SH-SY5Y (cell line): ENCODE results near the gene RFTN1.

Experiments used
- GATA2 ChIP-seq: IDR thresholded peaks from 2 replicates; pipeline ENCODE4 v1.6.1; 2011; ENCODE audit warnings: mild to moderate bottlenecking, low read depth, low read length
- GATA3 ChIP-seq: IDR thresholded peaks from 2 replicates; pipeline ENCODE4 v1.6.1; 2011; ENCODE audit warnings: low read depth, mild to moderate bottlenecking, low read length, moderate library complexity

DNA sequence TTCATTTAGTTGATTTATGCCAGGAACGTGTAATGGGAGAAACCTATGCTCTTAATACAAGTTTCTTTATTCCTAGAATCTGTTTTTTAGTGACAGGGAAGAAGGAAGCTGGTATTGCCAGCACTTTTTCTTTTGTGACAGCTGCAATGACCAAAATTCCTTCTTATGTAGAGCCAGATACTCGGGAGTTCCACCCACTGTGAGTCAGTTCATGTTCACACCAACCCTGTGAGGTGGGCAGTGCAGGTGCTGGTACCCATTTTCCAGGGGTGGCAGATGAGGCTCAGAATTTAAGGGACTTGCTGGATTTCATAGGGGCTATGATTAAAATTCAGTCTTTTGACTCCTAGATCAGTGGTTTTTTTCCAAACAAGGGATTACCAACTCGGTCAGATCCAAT lies 213.8 kb downstream of the RFTN1 start:
- TF ChIP-seq GATA2 (no peak), GATA3 (no peak)
